K562 (cell line): ENCODE results near the gene MYG1. TPM values are rescaled to one million over a fixed set of nuclear protein-coding genes. Genes with fewer than 3 reads are reported as not detected.
A peak's percentile ranks its signal among the peaks of the same experiment; 100 is the strongest.

Experiments used
- CREBBP ChIP-seq: IDR thresholded peaks from one replicate; pipeline ENCODE4 v1.6.1; 2012; ENCODE audit warnings: low read depth, mild to moderate bottlenecking, control low read depth, inconsistent platforms, low read length
- E2F8 ChIP-seq: fragments of 450-650 bp; IDR thresholded peaks from 2 replicates; pipeline ENCODE4 v1.7.1; 2018; ENCODE audit warnings: mild to moderate bottlenecking, low read depth; ENCODE audit not compliant: partially characterized antibody
- ETS1 ChIP-seq: conservative IDR thresholded peaks from 2 replicates; pipeline ENCODE4 v1.6.1; 2011; ENCODE audit warnings: low read depth, mild to moderate bottlenecking, low read length; ENCODE audit not compliant: control insufficient read depth
- ID3 ChIP-seq, 2 experiments: fragments of 250-450 bp in 1 of 2; fragments of 450-650 bp in 1 of 2; sonication (Bioruptor Pico) in 1 of 2; IDR thresholded peaks; 2 replicates each; pipeline versions ENCODE4 v1.6.1 to v1.8.0; 2016 to 2021; ENCODE audit warnings: mild to moderate bottlenecking in 2 of 2, moderate library complexity in 2 of 2, missing compliant biosample characterization in 1 of 2, missing genetic modification characterization in 1 of 2
- KAT2B ChIP-seq: IDR thresholded peaks from one replicate; pipeline ENCODE4 v1.6.1; 2012; ENCODE audit warnings: low read depth, mild to moderate bottlenecking, control low read depth, inconsistent platforms, low read length, moderate library complexity
- ZNF324 ChIP-seq: fragments of 250-450 bp; sonication (Bioruptor Pico); IDR thresholded peaks from 2 replicates; pipeline ENCODE4 v1.4.0; 2020; ENCODE audit warnings: mild to moderate bottlenecking
- ZNF584 ChIP-seq: fragments of 200-800 bp; sonication (Bioruptor generic); IDR thresholded peaks from 2 replicates; pipeline ENCODE4 v1.6.1; 2016; ENCODE audit warnings: low read depth, mild to moderate bottlenecking, missing genetic modification characterization, missing compliant biosample characterization
- ZNF695 ChIP-seq: fragments of 450-650 bp; formaldehyde crosslinking; IDR thresholded peaks from 2 replicates; pipeline ENCODE4 v1.4.0; 2020; ENCODE audit warnings: mild to moderate bottlenecking, moderate library complexity
- ZNF717 ChIP-seq: fragments of 250-450 bp; sonication (Bioruptor Pico); IDR thresholded peaks from 2 replicates; pipeline ENCODE4 v1.5.0; 2021
- polyA plus RNA-seq, 8 experiments: library from polyadenylated mRNA; depleted of rRNA in 4 of 8; stranded (reverse) in 5 of 8; unstranded in 3 of 8; fragments of >200 nt; fragmentation: Nextera tagmentation in 2 of 8; fragmentation: Illumina TruSeq in 1 of 8; extraction: Ambion mirVana in 2 of 8; extraction: Trizol in 1 of 8; gene quantifications; 2 replicates each; pipeline versions ENCODE4 v1.2.1 to v1.2.3, GENCODE V29; 2011 to 2014; ENCODE audit warnings: inconsistent platforms in 1 of 8, missing spikeins in 1 of 8
- total RNA-seq, 7 experiments: library from RNA; depleted of rRNA in 6 of 7; stranded (reverse); fragments of >200 nt in 6 of 7; fragmentation: Illumina TruSeq in 2 of 7; extraction: Trizol in 2 of 7; gene quantifications; 2 replicates each; pipeline versions ENCODE4 v1.2.1 to v1.2.3, GENCODE V29; 2011 to 2021; ENCODE audit warnings: low replicate concordance in 1 of 7
- TF ChIP-seq, protein P1 (sequence below): sonication (generic); formaldehyde crosslinking; IDR thresholded peaks from 2 replicates; pipeline ENCODE4 v1.8.0; 2022; ENCODE audit warnings: mild to moderate bottlenecking, missing genetic modification reagents
- TF ChIP-seq, protein P2 (sequence below): sonication (generic); formaldehyde crosslinking; IDR thresholded peaks from 2 replicates; pipeline ENCODE4 v1.8.1; 2023; ENCODE audit warnings: missing genetic modification reagents, mild to moderate bottlenecking, borderline replicate concordance

The MYG1 gene
- total and polyA plus RNA-seq, 9 of the 15 experiments (the other 6 are each of a cell fraction or from before 2014, with no cell fraction given): 0.45 to 5.6 (median 2.1) TPM

GRCh38 chr12:53295070-53295890, 4.2 kb upstream of the MYG1 start, which contains the start of gene PFDN5 (continued):
- TF ChIP-seq, protein P1, sequence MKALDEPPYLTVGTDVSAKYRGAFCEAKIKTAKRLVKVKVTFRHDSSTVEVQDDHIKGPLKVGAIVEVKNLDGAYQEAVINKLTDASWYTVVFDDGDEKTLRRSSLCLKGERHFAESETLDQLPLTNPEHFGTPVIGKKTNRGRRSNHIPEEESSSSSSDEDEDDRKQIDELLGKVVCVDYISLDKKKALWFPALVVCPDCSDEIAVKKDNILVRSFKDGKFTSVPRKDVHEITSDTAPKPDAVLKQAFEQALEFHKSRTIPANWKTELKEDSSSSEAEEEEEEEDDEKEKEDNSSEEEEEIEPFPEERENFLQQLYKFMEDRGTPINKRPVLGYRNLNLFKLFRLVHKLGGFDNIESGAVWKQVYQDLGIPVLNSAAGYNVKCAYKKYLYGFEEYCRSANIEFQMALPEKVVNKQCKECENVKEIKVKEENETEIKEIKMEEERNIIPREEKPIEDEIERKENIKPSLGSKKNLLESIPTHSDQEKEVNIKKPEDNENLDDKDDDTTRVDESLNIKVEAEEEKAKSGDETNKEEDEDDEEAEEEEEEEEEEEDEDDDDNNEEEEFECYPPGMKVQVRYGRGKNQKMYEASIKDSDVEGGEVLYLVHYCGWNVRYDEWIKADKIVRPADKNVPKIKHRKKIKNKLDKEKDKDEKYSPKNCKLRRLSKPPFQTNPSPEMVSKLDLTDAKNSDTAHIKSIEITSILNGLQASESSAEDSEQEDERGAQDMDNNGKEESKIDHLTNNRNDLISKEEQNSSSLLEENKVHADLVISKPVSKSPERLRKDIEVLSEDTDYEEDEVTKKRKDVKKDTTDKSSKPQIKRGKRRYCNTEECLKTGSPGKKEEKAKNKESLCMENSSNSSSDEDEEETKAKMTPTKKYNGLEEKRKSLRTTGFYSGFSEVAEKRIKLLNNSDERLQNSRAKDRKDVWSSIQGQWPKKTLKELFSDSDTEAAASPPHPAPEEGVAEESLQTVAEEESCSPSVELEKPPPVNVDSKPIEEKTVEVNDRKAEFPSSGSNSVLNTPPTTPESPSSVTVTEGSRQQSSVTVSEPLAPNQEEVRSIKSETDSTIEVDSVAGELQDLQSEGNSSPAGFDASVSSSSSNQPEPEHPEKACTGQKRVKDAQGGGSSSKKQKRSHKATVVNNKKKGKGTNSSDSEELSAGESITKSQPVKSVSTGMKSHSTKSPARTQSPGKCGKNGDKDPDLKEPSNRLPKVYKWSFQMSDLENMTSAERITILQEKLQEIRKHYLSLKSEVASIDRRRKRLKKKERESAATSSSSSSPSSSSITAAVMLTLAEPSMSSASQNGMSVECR (CRISPR knock-in tag): peak; percentile 94
- no peak for TF ChIP-seq ID3 (CRISPR knock-in tag; IDR thresholded peaks at IDR 0.05)
- 0 out of 2 replicates have a peak, but pooled peaks have one; percentile 32 for TF ChIP-seq ID3 (tag; IDR thresholded peaks at IDR 0.05)
- TF ChIP-seq CREBBP: no peak
- no peak for TF ChIP-seq ZNF695 (CRISPR knock-in tag)
- no peak for TF ChIP-seq ZNF324
- TF ChIP-seq ETS1: peak; percentile 82
- TF ChIP-seq KAT2B: no peak
- peak; percentile 54 for TF ChIP-seq E2F8
- TF ChIP-seq ZNF717 (CRISPR knock-in tag): no peak
- TF ChIP-seq, protein P2, sequence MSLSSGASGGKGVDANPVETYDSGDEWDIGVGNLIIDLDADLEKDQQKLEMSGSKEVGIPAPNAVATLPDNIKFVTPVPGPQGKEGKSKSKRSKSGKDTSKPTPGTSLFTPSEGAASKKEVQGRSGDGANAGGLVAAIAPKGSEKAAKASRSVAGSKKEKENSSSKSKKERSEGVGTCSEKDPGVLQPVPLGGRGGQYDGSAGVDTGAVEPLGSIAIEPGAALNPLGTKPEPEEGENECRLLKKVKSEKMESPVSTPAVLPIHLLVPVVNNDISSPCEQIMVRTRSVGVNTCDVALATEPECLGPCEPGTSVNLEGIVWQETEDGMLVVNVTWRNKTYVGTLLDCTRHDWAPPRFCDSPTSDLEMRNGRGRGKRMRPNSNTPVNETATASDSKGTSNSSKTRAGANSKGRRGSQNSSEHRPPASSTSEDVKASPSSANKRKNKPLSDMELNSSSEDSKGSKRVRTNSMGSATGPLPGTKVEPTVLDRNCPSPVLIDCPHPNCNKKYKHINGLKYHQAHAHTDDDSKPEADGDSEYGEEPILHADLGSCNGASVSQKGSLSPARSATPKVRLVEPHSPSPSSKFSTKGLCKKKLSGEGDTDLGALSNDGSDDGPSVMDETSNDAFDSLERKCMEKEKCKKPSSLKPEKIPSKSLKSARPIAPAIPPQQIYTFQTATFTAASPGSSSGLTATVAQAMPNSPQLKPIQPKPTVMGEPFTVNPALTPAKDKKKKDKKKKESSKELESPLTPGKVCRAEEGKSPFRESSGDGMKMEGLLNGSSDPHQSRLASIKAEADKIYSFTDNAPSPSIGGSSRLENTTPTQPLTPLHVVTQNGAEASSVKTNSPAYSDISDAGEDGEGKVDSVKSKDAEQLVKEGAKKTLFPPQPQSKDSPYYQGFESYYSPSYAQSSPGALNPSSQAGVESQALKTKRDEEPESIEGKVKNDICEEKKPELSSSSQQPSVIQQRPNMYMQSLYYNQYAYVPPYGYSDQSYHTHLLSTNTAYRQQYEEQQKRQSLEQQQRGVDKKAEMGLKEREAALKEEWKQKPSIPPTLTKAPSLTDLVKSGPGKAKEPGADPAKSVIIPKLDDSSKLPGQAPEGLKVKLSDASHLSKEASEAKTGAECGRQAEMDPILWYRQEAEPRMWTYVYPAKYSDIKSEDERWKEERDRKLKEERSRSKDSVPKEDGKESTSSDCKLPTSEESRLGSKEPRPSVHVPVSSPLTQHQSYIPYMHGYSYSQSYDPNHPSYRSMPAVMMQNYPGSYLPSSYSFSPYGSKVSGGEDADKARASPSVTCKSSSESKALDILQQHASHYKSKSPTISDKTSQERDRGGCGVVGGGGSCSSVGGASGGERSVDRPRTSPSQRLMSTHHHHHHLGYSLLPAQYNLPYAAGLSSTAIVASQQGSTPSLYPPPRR (CRISPR knock-in tag): no peak
- no peak for TF ChIP-seq ZNF584
